Neural crest cell (in vitro differentiated cells): Measurements from ENCODE around the gene F3. TPM values are rescaled to one million over a fixed set of nuclear protein-coding genes. Genes with fewer than 3 reads are reported as not detected.
A peak's percentile ranks its signal among the peaks of the same experiment; 100 is the strongest.

Experiments used
- DNase-seq: peaks from one replicate; pipeline ENCODE4 v3.0.0; 2021; ENCODE audit warnings: low read depth, mixed read lengths, low spot score
- H3K27ac Mint-ChIP-seq: one replicate; pipeline ENCODE4 v1.8.0; 2021; ENCODE audit warnings: mild to moderate bottlenecking, mixed read lengths; ENCODE audit not compliant: unreplicated experiment
- H3K27me3 Mint-ChIP-seq: 2 replicates; pipeline ENCODE4 v1.8.0; 2021; ENCODE audit warnings: low read depth, mild to moderate bottlenecking, mixed read lengths
- H3K36me3 Mint-ChIP-seq: 2 replicates; pipeline ENCODE4 v1.8.0; 2021; ENCODE audit warnings: low read depth, mild to moderate bottlenecking, mixed read lengths
- H3K4me1 Mint-ChIP-seq: 2 replicates; pipeline ENCODE4 v1.8.0; 2021; ENCODE audit warnings: mixed read lengths
- H3K4me3 Mint-ChIP-seq: one replicate; pipeline ENCODE4 v1.8.0; 2021; ENCODE audit warnings: mild to moderate bottlenecking, mixed read lengths
- H3K9me3 Mint-ChIP-seq: 2 replicates; pipeline ENCODE4 v1.8.0; 2021; ENCODE audit warnings: mixed read lengths
- CTCF ChIP-seq: fragments of 200-600 bp; sonication (generic); conservative IDR thresholded peaks from 2 replicates; pipeline ENCODE4 v1.5.0; 2021; ENCODE audit warnings: antibody characterized with exemption, mild to moderate bottlenecking
- total RNA-seq: library from RNA; stranded (reverse); gene quantifications from 2 replicates; pipeline ENCODE4 v1.2.1, GENCODE V29; 2021

The F3 gene
- total RNA-seq, 1 donor from 2014 or later = 4.6 TPM

DNA sequence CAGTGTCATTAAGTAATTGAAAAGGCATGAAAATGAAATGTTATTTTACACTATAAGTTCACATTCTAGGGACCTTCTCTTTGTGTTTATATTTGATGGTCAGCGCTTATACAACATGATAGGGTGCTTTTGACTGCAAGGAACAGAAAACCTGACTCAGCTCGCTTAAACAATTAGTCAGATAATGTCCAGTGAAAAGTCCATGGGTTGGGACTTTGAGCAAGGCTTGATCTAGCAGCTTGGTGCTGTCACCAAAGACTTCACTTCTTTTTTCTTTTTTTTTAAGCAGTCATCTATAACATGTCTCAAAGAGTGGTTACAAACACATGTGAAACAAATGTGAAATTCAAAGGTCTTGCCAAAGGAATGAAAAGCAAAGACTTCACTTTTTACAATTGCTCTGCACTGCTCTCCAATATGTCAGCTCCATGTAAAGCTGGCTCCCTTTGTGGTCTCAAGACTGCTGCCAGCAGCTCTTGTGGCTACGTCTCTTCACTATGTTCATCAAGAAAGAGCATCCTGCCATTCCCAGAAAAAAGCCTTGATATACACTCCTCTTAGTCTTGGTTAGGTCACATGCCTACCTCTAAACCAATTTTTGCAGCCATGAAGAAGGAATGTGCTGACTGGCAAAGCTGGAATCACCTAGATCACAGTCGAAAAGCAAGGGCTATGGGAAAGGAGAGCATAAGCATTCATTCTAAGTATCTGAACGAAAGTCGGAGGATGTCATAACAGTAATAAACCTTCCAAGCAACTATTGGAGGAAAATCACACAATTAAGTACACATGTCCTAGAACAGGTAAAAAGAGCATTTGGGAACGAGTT, 15.2 kb downstream of the F3 start:
- no peaks in the 10 kb centered on the region for H3K9me3 Mint-ChIP-seq
- peaks cover 3% of the 10 kb centered on the region for H3K36me3 Mint-ChIP-seq
- H3K27me3 Mint-ChIP-seq = no peaks in the 10 kb centered on the region
- peaks cover 20% of the 10 kb centered on the region for H3K4me1 Mint-ChIP-seq
- H3K4me3 Mint-ChIP-seq = no peak overlapping the region
- no peak for TF ChIP-seq CTCF
- DNase-seq = no peak
- H3K27ac Mint-ChIP-seq = no peak overlapping the region

GRCh38 chr1:94524531-94524930, 17.0 kb downstream of the F3 start:
- Mint-ChIP-seq H3K27me3 (no peaks in the 10 kb centered on the region), H3K36me3 (no peaks in the 10 kb centered on the region)

GRCh38 chr1:94522304-94522703, 19.3 kb downstream of the F3 start:
- Mint-ChIP-seq H3K9me3 (no peaks in the 10 kb centered on the region), H3K4me1 (peaks cover 9% of the 10 kb centered on the region), H3K27me3 (no peaks in the 10 kb centered on the region), H3K4me3 (no peak overlapping the region), H3K27ac (no peak overlapping the region), H3K36me3 (no peaks in the 10 kb centered on the region)
- DNase-seq = no peak
- peak; percentile 67 for TF ChIP-seq CTCF

More at GRCh38 chr1:94524531-94524930, 17.0 kb downstream of the F3 start:
- TF ChIP-seq CTCF = no peak
- Mint-ChIP-seq H3K4me3 (no peak overlapping the region), H3K27ac (no peak overlapping the region), H3K9me3 (no peaks in the 10 kb centered on the region), H3K4me1 (peaks cover 20% of the 10 kb centered on the region)
- no peak for DNase-seq

- Mint-ChIP-seq H3K27ac (no peak overlapping the region), H3K36me3 (no peaks in the 10 kb centered on the region), H3K27me3 (no peaks in the 10 kb centered on the region), H3K4me3 (no peak overlapping the region), H3K4me1 (peaks cover 9% of the 10 kb centered on the region), H3K9me3 (no peaks in the 10 kb centered on the region)
- no peak for TF ChIP-seq CTCF
- no peak for DNase-seq
These were observed 22.2 kb downstream of the F3 start for GRCh38 chr1:94519351-94519750.

- peaks cover 4% of the 10 kb centered on the region for H3K4me1 Mint-ChIP-seq
- H3K27ac Mint-ChIP-seq = no peak overlapping the region
- no peaks in the 10 kb centered on the region for H3K27me3 Mint-ChIP-seq
- no peak overlapping the region for H3K4me3 Mint-ChIP-seq
- peaks cover 8% of the 10 kb centered on the region for H3K36me3 Mint-ChIP-seq
- TF ChIP-seq CTCF = no peak
- H3K9me3 Mint-ChIP-seq = no peaks in the 10 kb centered on the region
- no peak for DNase-seq
These were observed 26.1 kb downstream of the F3 start for GRCh38 chr1:94515296-94515947.
